ENCODE data around the gene SETD6. TPM values are rescaled to one million over a fixed set of nuclear protein-coding genes. Genes with fewer than 3 reads are reported as not detected.

SETD6 gene
- total RNA-seq (10 to 100 TPM; 16.5 to 21.5 TPM), polyA plus RNA-seq (10 to 100 TPM; 10.6 to 14.8 TPM)
- long read RNA-seq, donor 1, partial matches to known transcripts = 8 of 13 reads
- long read RNA-seq, donor 1, other reads (novel, unspliced or antisense) = 0 of 13 reads
- long read RNA-seq, donor 2, partial matches to known transcripts = 9 of 10 reads
- long read RNA-seq, donor 2, other reads (novel, unspliced or antisense) = 0 of 10 reads
- long read RNA-seq, donor 3, partial matches to known transcripts = 7 of 10 reads
- long read RNA-seq, donor 3, other reads (novel, unspliced or antisense) = 0 of 10 reads
- long read RNA-seq, donor 4, partial matches to known transcripts = 0 of 1 reads
- long read RNA-seq, donor 4, other reads (novel, unspliced or antisense) = 0 of 1 reads
- long read RNA-seq, donor 5, partial matches to known transcripts = 91 of 100 reads
- long read RNA-seq, donor 5, other reads (novel, unspliced or antisense) = 0 of 100 reads

- 0 to 1% methylated on average over 57 to 80 of the region's 80 CpGs for WGBS, 2 donors
- Histone ChIP-seq H3K27me3 (ENCODE audit: control insufficient read depth in 3 of 3, insufficient read depth in 3 of 3, low read length in 2 of 3) (no peaks in the 10 kb centered on the region), H3K4me1 (ENCODE audit: control insufficient read depth in 5 of 5, insufficient read depth in 5 of 5, low read length in 5 of 5) (peaks cover 0 to 9% (median 3%) of the 10 kb centered on the region in 5 donors), H3K9me3 (ENCODE audit: control insufficient read depth in 4 of 4, insufficient read depth in 3 of 4, low read length in 3 of 4) (no peaks in the 10 kb centered on the region), H3K27ac (ENCODE audit: low read depth in 1 of 2, low read length in 1 of 2) (peak within 1 kb of the TSS; percentile 47 to 84), H3K9ac (ENCODE audit: insufficient read depth in 1 of 2, low read length in 2 of 2) (peak within 1 kb of the TSS in 1 of 2 donors; percentile 65), H3K4me3 (peak within 1 kb of the TSS; percentile 78), H3K36me3 (ENCODE audit: control insufficient read depth in 4 of 4, insufficient read depth in 4 of 4, low read length in 4 of 4) (peaks cover 18 to 26% (median 22%) of the 10 kb centered on the region in 4 donors)
- TF ChIP-seq CTCF (IDR thresholded peaks at IDR 0.05; ENCODE audit: control extremely low read depth, extremely low read depth) = no peak
- ATAC-seq (ENCODE audit: insufficient read depth, low FRiP score) (peak; percentile 92), DNase-seq (peak; percentile 88 to 93 (median 90))
Observed at GRCh38 chr16:58515125-58515870, at the start of gene SETD6. Gene SETD6, plus strand, starts transcription at chr16:58515517. Its CDS starts 21 bp downstream, at chr16:58515538.

GRCh38 chr16:58465817-58466216 lies 49.5 kb upstream of the SETD6 start:
- Histone ChIP-seq H3K9me3 (ENCODE audit: control insufficient read depth in 4 of 4, insufficient read depth in 3 of 4, low read length in 3 of 4) (peaks cover 0 to 2% (median 0%) of the 10 kb centered on the region in 4 donors), H3K4me1 (ENCODE audit: control insufficient read depth in 5 of 5, insufficient read depth in 5 of 5, low read length in 5 of 5) (peaks cover 0 to 6% (median 0%) of the 10 kb centered on the region in 5 donors), H3K9ac (ENCODE audit: insufficient read depth in 1 of 2, low read length in 2 of 2) (no peak overlapping the region), H3K27ac (ENCODE audit: low read depth in 1 of 2, low read length in 1 of 2) (peak overlapping the region in 1 of 2 donors; percentile 99), H3K27me3 (ENCODE audit: control insufficient read depth in 3 of 3, insufficient read depth in 3 of 3, low read length in 2 of 3) (peaks cover 0 to 61% (median 49%) of the 10 kb centered on the region in 3 donors), H3K4me3 (peak overlapping the region; percentile 6), H3K36me3 (ENCODE audit: control insufficient read depth in 4 of 4, insufficient read depth in 4 of 4, low read length in 4 of 4) (no peaks in the 10 kb centered on the region)
- ATAC-seq (ENCODE audit: insufficient read depth, low FRiP score) (no peak), DNase-seq (no peak)
- no peak for TF ChIP-seq CTCF (IDR thresholded peaks at IDR 0.05; ENCODE audit: control extremely low read depth, extremely low read depth)
- 75 to 80% methylated on average over 13 of the region's 13 CpGs for WGBS, 2 donors

- peaks cover 0 to 2% (median 0%) of the 10 kb centered on the region in 4 donors for H3K9me3 ChIP-seq (ENCODE audit: control insufficient read depth in 4 of 4, insufficient read depth in 3 of 4, low read length in 3 of 4)
- H3K36me3 ChIP-seq (ENCODE audit: control insufficient read depth in 4 of 4, insufficient read depth in 4 of 4, low read length in 4 of 4) = no peaks in the 10 kb centered on the region
- ATAC-seq (ENCODE audit: insufficient read depth, low FRiP score) = no peak
- H3K4me3 ChIP-seq = no peak overlapping the region
- 80 to 87% methylated on average over 3 of the region's 3 CpGs for WGBS, 2 donors
- H3K27me3 ChIP-seq (ENCODE audit: control insufficient read depth in 3 of 3, insufficient read depth in 3 of 3, low read length in 2 of 3) = peaks cover 0 to 59% (median 45%) of the 10 kb centered on the region in 3 donors
- no peak for TF ChIP-seq CTCF (IDR thresholded peaks at IDR 0.05; ENCODE audit: control extremely low read depth, extremely low read depth)
- DNase-seq = no peak
- H3K4me1 ChIP-seq (ENCODE audit: control insufficient read depth in 5 of 5, insufficient read depth in 5 of 5, low read length in 5 of 5) = peaks cover 0 to 6% (median 0%) of the 10 kb centered on the region in 5 donors
- no peak overlapping the region for H3K9ac ChIP-seq (ENCODE audit: insufficient read depth in 1 of 2, low read length in 2 of 2)
- peak overlapping the region in 1 of 2 donors; percentile 99 for H3K27ac ChIP-seq (ENCODE audit: low read depth in 1 of 2, low read length in 1 of 2)
Observed at GRCh38 chr16:58466396-58466795, 48.9 kb upstream of the SETD6 start.

Measured in lung (tissue), 16 donors.